GM23338 (cell line): ENCODE results near the gene RAC2. TPM values are rescaled to one million over a fixed set of nuclear protein-coding genes. Genes with fewer than 3 reads are reported as not detected.

Experiments
- ATAC-seq: fragments of 200-7000 bp; cut with Tn5 transposase; 3 replicates; pipeline ENCODE4 v1.9.1; 2020
- DNase-seq: peaks from one replicate; pipeline ENCODE4 v3.0.0-alpha.2; 2015; ENCODE audit warnings: low spot score
- H2AFZ ChIP-seq: fragments of 200-600 bp; sonication (generic); 2 replicates; pipeline ENCODE4 v1.8.0; 2016; ENCODE audit warnings: antibody characterized with exemption, mild to moderate bottlenecking, moderate library complexity
- H3F3A ChIP-seq: fragments of 200-600 bp; sonication (generic); replicated peaks from 2 replicates; pipeline ENCODE4 v1.8.0; 2017; ENCODE audit warnings: antibody characterized with exemption, mixed run types, low read depth
- H3K27ac ChIP-seq: fragments of 200-600 bp; sonication (generic); 2 replicates; pipeline ENCODE4 v1.6.1; 2016; ENCODE audit warnings: low read depth
- H3K27me3 ChIP-seq: fragments of 200-600 bp; sonication (generic); 2 replicates; pipeline ENCODE4 v1.8.0; 2016; ENCODE audit warnings: mild to moderate bottlenecking, mixed run types, moderate library complexity; ENCODE audit not compliant: insufficient read depth
- H3K36me3 ChIP-seq: fragments of 200-600 bp; sonication (generic); 2 replicates; pipeline ENCODE4 v1.8.0; 2016; ENCODE audit warnings: mild to moderate bottlenecking; ENCODE audit not compliant: insufficient read depth
- H3K4me1 ChIP-seq: fragments of 200-600 bp; sonication (generic); 2 replicates; pipeline ENCODE4 v1.8.0; 2016; ENCODE audit warnings: mild to moderate bottlenecking, moderate library complexity; ENCODE audit not compliant: insufficient read depth
- H3K4me2 ChIP-seq: fragments of 200-600 bp; sonication (generic); 2 replicates; pipeline ENCODE4 v1.7.1; 2017; ENCODE audit warnings: mixed run types
- H3K4me3 ChIP-seq: fragments of 200-600 bp; sonication (generic); 2 replicates; pipeline ENCODE4 v1.6.1; 2016; ENCODE audit warnings: mixed run types
- H3K79me2 ChIP-seq: fragments of 200-600 bp; sonication (generic); replicated peaks from 2 replicates; pipeline ENCODE4 v1.8.0; 2017; ENCODE audit warnings: mild to moderate bottlenecking; ENCODE audit not compliant: insufficient read depth
- H3K9me2 ChIP-seq: fragments of 200-600 bp; sonication (generic); 2 replicates; pipeline ENCODE4 v1.8.0; 2017; ENCODE audit not compliant: insufficient read depth
- H4K20me1 ChIP-seq: fragments of 200-600 bp; sonication (generic); replicated peaks from 2 replicates; pipeline ENCODE4 v1.8.0; 2017; ENCODE audit warnings: mild to moderate bottlenecking; ENCODE audit not compliant: insufficient read depth
- H3K27ac Mint-ChIP-seq: 2 replicates; pipeline ENCODE4 v1.8.0; 2020; ENCODE audit warnings: inconsistent platforms, mild to moderate bottlenecking, moderate library complexity, mixed read lengths
- H3K27me3 Mint-ChIP-seq: 3 replicates; pipeline ENCODE4 v1.8.0; 2022; ENCODE audit warnings: low read depth, mild to moderate bottlenecking, moderate library complexity, mixed read lengths, inconsistent platforms; ENCODE audit not compliant: insufficient read depth, poor library complexity
- H3K36me3 Mint-ChIP-seq: 3 replicates; pipeline ENCODE4 v1.8.0; 2021; ENCODE audit warnings: low read depth, mild to moderate bottlenecking, inconsistent platforms, moderate library complexity, mixed read lengths
- H3K4me1 Mint-ChIP-seq: 3 replicates; pipeline ENCODE4 v1.8.0; 2020; ENCODE audit warnings: mild to moderate bottlenecking, inconsistent platforms, mixed read lengths
- H3K4me3 Mint-ChIP-seq: 3 replicates; pipeline ENCODE4 v1.8.0; 2021; ENCODE audit warnings: moderate library complexity, mild to moderate bottlenecking, inconsistent platforms, mixed read lengths
- H3K9me3 Mint-ChIP-seq: 3 replicates; pipeline ENCODE4 v1.8.0; 2020; ENCODE audit warnings: moderate library complexity, mild to moderate bottlenecking, inconsistent platforms, mixed read lengths
- CREB1 ChIP-seq: fragments of 250-450 bp; sonication (Bioruptor Pico); IDR thresholded peaks from 2 replicates; pipeline ENCODE4 v1.5.0; 2020; ENCODE audit warnings: low read depth, mild to moderate bottlenecking, moderate library complexity
- EZH2 ChIP-seq: fragments of 200-600 bp; sonication (generic); IDR thresholded peaks from one replicate; pipeline ENCODE4 v1.8.0; 2017; ENCODE audit warnings: antibody characterized with exemption, mild to moderate bottlenecking, low read depth; ENCODE audit not compliant: unreplicated experiment
- EZH2phosphoT487 ChIP-seq: fragments of 200-600 bp; sonication (generic); IDR thresholded peaks from one replicate; pipeline ENCODE4 v1.8.1; 2018; ENCODE audit warnings: antibody characterized with exemption; ENCODE audit not compliant: unreplicated experiment
- JUNB ChIP-seq: IDR thresholded peaks from one replicate; pipeline ENCODE4 v1.6.1; 2016; ENCODE audit warnings: antibody characterized with exemption; ENCODE audit not compliant: unreplicated experiment
- NANOG ChIP-seq: IDR thresholded peaks from 2 replicates; pipeline ENCODE4 v1.6.1; 2016; ENCODE audit warnings: antibody characterized with exemption, borderline replicate concordance
- POLR2AphosphoS5 ChIP-seq: IDR thresholded peaks from 2 replicates; pipeline ENCODE4 v1.6.1; 2016; ENCODE audit warnings: antibody characterized with exemption, low read depth
- STAT1 ChIP-seq: IDR thresholded peaks from one replicate; pipeline ENCODE4 v1.6.1; 2016; ENCODE audit warnings: antibody characterized with exemption; ENCODE audit not compliant: unreplicated experiment
- ZNF114 ChIP-seq: fragments of 250-450 bp; sonication (Bioruptor Pico); IDR thresholded peaks from 2 replicates; pipeline ENCODE4 v1.5.0; 2020; ENCODE audit warnings: mild to moderate bottlenecking, moderate library complexity
- ZNF331 ChIP-seq: fragments of 250-450 bp; sonication (Bioruptor Pico); IDR thresholded peaks from 2 replicates; pipeline ENCODE4 v1.5.0; 2020; ENCODE audit warnings: low read depth, mild to moderate bottlenecking, moderate library complexity
- polyA plus RNA-seq: library from polyadenylated mRNA; unstranded; fragments of >200 nt; fragmentation: Nextera tagmentation; extraction: Ambion mirVana; gene quantifications from 2 replicates; pipeline ENCODE4 v1.2.1, GENCODE V29; 2016
- total RNA-seq: library from RNA; depleted of rRNA; stranded (reverse); fragments of >200 nt; shearing (Covaris generic); gene quantifications from 2 replicates; pipeline ENCODE4 v1.2.3, GENCODE V29; 2014
- TF ChIP-seq, protein P1 (sequence below): fragments of 250-450 bp; sonication (Bioruptor Pico); IDR thresholded peaks from 2 replicates; pipeline ENCODE4 v1.5.0; 2020; ENCODE audit warnings: mild to moderate bottlenecking, moderate library complexity
- TF ChIP-seq, protein P2 (sequence below), 2 experiments: fragments of 200-600 bp in 1 of 2; sonication (generic) in 1 of 2; conservative IDR thresholded peaks; 2 replicates each; pipeline versions ENCODE4 v1.5.1 to v1.6.1; 2016 to 2017; ENCODE audit warnings: antibody characterized with exemption in 2 of 2, low read depth in 2 of 2, mild to moderate bottlenecking in 2 of 2, moderate library complexity in 1 of 2
- TF ChIP-seq, protein P3 (sequence below): IDR thresholded peaks from one replicate; pipeline ENCODE4 v1.6.1; 2018; ENCODE audit warnings: antibody characterized with exemption; ENCODE audit not compliant: unreplicated experiment

Gene RAC2
- total and polyA plus RNA-seq, 2 experiments from 2014 or later: 2.4 to 2.7 TPM

DNA sequence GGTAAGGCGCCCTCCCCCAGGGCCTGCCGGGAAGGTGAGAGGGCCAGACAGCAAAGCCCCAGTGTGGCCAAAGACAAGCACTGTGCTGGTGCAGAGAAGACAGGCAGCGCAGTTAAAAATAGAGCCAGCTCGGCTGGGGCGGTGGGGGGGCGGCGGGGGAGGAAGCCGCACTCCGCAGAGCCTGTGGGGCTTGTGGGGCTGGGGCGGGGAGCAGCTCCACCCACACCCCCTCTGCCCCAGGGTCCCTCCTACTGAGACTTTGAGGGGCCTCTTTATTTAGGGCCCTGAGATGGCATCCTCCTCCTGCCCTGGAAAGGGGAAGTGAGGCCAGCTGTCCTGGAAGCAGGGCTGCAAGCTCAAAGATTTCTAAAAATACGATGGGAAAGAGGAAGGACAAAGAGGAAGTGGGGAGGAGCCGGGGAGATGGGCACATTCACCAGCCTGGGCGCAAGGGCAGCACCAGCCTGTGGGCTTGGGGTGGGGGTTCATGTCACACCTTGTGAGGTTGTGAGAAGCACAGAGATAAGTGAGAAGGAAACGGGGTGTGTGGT lies 40.8 kb upstream of the RAC2 start:
- H3K36me3 Mint-ChIP-seq: no peaks in the 10 kb centered on the region
- peak overlapping the region; percentile 51; the same call in 1 of the 2 replicates for H3K4me2 ChIP-seq

More for the DNA sequence above, 40.8 kb upstream of the RAC2 start:
- DNase-seq (no peak), ATAC-seq (peak; percentile 51)
- Histone ChIP-seq H3K27ac (no peak overlapping the region), H3K36me3 (no peaks in the 10 kb centered on the region), H3K27me3 (no peaks in the 10 kb centered on the region), H4K20me1 (no peaks in the 10 kb centered on the region), H3F3A (no peaks in the 10 kb centered on the region), H3K4me3 (no peak overlapping the region), H3K4me1 (peaks cover 15% of the 10 kb centered on the region; the same call in 1 of the 2 replicates), H3K79me2 (no peaks in the 10 kb centered on the region), H2AFZ (no peak overlapping the region; the same call in 1 of the 2 replicates), H3K9me2 (no peaks in the 10 kb centered on the region)
- Mint-ChIP-seq H3K9me3 (no peaks in the 10 kb centered on the region; the same call in 2 of the 3 replicates), H3K4me3 (no peak overlapping the region), H3K27me3 (peaks cover 4% of the 10 kb centered on the region), H3K27ac (no peak overlapping the region), H3K4me1 (peaks cover 20% of the 10 kb centered on the region)
- no peak for TF ChIP-seq ZNF331
- TF ChIP-seq, protein P1, sequence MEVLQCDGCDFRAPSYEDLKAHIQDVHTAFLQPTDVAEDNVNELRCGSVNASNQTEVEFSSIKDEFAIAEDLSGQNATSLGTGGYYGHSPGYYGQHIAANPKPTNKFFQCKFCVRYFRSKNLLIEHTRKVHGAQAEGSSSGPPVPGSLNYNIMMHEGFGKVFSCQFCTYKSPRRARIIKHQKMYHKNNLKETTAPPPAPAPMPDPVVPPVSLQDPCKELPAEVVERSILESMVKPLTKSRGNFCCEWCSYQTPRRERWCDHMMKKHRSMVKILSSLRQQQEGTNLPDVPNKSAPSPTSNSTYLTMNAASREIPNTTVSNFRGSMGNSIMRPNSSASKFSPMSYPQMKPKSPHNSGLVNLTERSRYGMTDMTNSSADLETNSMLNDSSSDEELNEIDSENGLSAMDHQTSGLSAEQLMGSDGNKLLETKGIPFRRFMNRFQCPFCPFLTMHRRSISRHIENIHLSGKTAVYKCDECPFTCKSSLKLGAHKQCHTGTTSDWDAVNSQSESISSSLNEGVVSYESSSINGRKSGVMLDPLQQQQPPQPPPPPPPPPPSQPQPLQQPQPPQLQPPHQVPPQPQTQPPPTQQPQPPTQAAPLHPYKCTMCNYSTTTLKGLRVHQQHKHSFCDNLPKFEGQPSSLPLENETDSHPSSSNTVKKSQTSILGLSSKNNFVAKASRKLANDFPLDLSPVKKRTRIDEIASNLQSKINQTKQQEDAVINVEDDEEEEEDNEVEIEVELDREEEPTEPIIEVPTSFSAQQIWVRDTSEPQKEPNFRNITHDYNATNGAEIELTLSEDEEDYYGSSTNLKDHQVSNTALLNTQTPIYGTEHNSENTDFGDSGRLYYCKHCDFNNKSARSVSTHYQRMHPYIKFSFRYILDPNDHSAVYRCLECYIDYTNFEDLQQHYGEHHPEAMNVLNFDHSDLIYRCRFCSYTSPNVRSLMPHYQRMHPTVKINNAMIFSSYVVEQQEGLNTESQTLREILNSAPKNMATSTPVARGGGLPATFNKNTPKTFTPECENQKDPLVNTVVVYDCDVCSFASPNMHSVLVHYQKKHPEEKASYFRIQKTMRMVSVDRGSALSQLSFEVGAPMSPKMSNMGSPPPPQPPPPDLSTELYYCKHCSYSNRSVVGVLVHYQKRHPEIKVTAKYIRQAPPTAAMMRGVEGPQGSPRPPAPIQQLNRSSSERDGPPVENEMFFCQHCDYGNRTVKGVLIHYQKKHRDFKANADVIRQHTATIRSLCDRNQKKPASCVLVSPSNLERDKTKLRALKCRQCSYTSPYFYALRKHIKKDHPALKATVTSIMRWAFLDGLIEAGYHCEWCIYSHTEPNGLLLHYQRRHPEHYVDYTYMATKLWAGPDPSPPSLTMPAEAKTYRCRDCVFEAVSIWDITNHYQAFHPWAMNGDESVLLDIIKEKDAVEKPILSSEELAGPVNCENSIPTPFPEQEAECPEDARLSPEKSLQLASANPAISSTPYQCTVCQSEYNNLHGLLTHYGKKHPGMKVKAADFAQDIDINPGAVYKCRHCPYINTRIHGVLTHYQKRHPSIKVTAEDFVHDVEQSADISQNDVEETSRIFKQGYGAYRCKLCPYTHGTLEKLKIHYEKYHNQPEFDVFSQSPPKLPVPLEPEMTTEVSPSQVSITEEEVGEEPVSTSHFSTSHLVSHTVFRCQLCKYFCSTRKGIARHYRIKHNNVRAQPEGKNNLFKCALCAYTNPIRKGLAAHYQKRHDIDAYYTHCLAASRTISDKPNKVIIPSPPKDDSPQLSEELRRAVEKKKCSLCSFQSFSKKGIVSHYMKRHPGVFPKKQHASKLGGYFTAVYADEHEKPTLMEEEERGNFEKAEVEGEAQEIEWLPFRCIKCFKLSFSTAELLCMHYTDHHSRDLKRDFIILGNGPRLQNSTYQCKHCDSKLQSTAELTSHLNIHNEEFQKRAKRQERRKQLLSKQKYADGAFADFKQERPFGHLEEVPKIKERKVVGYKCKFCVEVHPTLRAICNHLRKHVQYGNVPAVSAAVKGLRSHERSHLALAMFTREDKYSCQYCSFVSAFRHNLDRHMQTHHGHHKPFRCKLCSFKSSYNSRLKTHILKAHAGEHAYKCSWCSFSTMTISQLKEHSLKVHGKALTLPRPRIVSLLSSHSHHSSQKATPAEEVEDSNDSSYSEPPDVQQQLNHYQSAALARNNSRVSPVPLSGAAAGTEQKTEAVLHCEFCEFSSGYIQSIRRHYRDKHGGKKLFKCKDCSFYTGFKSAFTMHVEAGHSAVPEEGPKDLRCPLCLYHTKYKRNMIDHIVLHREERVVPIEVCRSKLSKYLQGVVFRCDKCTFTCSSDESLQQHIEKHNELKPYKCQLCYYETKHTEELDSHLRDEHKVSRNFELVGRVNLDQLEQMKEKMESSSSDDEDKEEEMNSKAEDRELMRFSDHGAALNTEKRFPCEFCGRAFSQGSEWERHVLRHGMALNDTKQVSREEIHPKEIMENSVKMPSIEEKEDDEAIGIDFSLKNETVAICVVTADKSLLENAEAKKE (CRISPR knock-in tag): no peak
- TF ChIP-seq ZNF114 (CRISPR knock-in tag): no peak
- no peak for TF ChIP-seq NANOG
- TF ChIP-seq EZH2phosphoT487: no peak
- TF ChIP-seq JUNB: no peak
- no peak for TF ChIP-seq STAT1
- TF ChIP-seq, protein P2, sequence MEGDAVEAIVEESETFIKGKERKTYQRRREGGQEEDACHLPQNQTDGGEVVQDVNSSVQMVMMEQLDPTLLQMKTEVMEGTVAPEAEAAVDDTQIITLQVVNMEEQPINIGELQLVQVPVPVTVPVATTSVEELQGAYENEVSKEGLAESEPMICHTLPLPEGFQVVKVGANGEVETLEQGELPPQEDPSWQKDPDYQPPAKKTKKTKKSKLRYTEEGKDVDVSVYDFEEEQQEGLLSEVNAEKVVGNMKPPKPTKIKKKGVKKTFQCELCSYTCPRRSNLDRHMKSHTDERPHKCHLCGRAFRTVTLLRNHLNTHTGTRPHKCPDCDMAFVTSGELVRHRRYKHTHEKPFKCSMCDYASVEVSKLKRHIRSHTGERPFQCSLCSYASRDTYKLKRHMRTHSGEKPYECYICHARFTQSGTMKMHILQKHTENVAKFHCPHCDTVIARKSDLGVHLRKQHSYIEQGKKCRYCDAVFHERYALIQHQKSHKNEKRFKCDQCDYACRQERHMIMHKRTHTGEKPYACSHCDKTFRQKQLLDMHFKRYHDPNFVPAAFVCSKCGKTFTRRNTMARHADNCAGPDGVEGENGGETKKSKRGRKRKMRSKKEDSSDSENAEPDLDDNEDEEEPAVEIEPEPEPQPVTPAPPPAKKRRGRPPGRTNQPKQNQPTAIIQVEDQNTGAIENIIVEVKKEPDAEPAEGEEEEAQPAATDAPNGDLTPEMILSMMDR (conservative IDR thresholded peaks at IDR 0.05; ENCODE audit: low read depth in 2 of 2): no peak
- TF ChIP-seq CREB1: no peak
- no peak for TF ChIP-seq EZH2
- no peak for TF ChIP-seq POLR2AphosphoS5
- TF ChIP-seq, protein P3, sequence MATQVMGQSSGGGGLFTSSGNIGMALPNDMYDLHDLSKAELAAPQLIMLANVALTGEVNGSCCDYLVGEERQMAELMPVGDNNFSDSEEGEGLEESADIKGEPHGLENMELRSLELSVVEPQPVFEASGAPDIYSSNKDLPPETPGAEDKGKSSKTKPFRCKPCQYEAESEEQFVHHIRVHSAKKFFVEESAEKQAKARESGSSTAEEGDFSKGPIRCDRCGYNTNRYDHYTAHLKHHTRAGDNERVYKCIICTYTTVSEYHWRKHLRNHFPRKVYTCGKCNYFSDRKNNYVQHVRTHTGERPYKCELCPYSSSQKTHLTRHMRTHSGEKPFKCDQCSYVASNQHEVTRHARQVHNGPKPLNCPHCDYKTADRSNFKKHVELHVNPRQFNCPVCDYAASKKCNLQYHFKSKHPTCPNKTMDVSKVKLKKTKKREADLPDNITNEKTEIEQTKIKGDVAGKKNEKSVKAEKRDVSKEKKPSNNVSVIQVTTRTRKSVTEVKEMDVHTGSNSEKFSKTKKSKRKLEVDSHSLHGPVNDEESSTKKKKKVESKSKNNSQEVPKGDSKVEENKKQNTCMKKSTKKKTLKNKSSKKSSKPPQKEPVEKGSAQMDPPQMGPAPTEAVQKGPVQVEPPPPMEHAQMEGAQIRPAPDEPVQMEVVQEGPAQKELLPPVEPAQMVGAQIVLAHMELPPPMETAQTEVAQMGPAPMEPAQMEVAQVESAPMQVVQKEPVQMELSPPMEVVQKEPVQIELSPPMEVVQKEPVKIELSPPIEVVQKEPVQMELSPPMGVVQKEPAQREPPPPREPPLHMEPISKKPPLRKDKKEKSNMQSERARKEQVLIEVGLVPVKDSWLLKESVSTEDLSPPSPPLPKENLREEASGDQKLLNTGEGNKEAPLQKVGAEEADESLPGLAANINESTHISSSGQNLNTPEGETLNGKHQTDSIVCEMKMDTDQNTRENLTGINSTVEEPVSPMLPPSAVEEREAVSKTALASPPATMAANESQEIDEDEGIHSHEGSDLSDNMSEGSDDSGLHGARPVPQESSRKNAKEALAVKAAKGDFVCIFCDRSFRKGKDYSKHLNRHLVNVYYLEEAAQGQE: no peak
